HG03432 (cell line): ENCODE measurements around the gene DNER.
A peak's percentile ranks its signal among the peaks of the same experiment; 100 is the strongest.
"Not testable (repeated sequence)": the region's sequence is repeated elsewhere in the genome, so short reads cannot be mapped to it uniquely, and the experiment has no call there.

ENCODE experiments used
- ATAC-seq: cut with Tn5 transposase; IDR thresholded peaks from one replicate; pipeline ENCODE4 v1.9.1; 2021; ENCODE audit warnings: mild to moderate bottlenecking, moderate library complexity; ENCODE audit not compliant: unreplicated experiment

The DNER gene

GRCh38 chr2:229629039-229629438 lies 85.3 kb downstream of the DNER start:
- ATAC-seq = no peak

DNA sequence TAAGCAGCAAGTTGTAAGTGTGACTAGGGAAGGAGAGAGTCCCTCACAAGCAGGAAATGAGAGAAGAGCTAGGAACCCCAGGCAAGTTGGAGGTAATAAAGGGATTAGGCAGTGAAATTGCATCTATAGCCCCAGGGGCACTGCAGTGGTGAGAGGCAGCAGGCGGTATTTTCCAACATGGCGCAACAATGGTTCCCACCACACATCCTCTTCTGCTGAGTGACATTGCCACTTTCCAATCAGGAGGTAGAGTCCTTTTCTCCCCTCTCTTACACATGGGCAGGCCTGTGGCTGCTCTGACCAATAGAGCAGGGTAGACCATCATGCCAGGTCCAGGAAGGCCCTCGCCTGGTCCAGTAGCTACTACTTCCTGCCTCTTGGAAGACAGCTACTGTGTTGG lies 86.6 kb downstream of the DNER start:
- no peak for ATAC-seq

GRCh38 chr2:229622495-229623355 lies 91.6 kb downstream of the DNER start:
- ATAC-seq = no peak

DNA sequence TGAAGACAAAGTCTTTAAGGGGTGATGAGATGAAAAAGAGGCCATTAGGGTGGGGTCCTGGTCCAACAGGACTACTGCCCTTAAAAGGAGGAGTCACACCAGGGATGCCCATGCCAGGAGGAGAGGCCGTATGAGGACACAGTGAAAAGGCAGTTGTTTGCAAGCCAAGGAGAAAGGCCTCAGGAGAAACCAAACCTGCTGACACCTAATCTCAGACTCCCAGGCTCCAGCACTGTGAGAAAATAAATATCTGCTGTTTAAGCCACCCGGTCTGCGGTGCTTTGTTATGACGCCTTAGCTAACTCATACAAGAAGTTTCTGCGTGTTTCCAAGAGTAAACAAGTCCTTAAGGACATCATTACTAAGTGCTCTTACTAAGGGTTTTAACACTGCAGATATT lies 93.6 kb downstream of the DNER start:
- no peak for ATAC-seq

DNA sequence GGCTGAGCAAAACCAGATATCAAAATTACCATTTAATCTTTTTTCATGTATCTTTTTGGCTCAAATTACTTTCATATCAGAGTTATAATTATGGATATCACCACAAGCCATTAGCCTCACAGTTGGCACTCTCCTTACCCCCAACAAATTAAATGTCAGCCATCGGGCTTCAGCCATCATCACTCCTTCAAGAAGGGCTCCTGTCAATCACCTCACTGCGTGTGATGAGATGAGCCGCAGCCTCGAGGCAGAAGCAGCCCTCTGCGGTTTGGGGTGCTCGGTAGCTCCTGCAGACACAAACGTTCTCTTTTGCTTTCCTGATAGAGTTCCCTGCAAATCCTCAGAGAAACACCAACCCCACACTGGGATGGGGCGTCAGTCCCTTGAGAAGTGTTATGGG lies 94.1 kb downstream of the DNER start:
- no peak for ATAC-seq

DNA sequence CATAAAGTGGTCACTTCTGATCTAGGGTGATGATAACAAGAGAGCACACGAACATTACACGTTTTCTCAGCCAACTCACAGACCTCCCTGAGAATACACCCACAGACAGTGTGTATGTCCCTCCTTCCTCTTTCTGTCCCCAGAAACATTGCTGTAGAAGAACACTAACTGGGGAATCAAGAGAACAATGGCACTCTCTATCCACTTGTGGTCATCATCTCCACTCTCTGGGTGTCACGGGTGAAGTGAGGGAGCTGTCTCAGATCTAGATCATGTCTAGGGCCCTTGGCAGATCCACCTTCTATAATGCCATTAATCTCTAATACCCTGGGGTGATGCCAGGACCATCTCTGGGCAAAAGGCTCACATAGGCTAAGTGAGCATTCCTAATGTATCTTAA lies 97.9 kb downstream of the DNER start:
- ATAC-seq = no peak

DNA sequence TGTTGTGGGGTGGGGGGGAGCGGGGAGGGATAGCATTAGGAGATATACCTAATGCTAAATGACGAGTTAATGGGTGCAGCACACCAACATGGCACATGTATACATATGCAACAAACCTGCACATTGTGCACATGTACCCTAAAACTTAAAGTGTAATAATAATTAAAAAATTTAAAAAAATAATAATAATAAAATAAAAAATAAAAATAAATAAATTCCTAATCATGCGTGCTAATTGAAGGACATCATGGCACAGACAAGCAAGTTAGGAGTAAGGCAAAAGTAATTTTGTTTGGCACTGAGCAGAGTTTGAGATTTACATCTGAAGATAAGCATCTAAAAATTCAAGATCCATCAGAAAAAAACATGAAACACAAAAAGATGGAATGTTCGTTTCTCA lies 100.3 kb downstream of the DNER start:
- not testable (repeated sequence) for ATAC-seq

DNA sequence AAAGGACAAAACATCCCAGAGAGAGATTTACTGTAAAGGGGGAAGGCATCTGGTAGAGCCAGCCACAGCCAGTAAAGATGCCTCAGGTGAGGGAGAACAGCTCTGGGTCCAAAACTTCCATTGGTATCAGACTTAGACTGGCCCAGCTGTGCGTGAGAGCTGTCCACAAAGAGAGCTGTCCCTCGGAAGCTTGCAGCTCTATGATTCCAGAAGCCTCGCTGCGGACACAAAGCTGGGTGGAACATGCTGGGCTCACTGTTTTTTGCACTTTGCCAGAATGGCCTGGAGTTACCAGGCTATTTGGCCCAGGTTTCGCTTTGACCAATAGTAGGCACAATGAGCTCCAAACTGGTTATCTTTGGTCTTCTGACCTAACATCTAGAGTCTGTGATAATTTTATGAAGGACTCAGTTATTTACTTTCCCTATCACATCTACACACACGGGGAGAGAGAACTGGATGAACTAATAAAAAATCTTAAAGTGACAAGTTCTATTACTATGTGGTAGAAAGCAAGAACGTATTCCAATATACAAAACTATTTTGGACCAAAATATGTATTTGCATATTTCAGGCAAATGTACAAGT lies 101.9 kb downstream of the DNER start:
- no peak for ATAC-seq

DNA sequence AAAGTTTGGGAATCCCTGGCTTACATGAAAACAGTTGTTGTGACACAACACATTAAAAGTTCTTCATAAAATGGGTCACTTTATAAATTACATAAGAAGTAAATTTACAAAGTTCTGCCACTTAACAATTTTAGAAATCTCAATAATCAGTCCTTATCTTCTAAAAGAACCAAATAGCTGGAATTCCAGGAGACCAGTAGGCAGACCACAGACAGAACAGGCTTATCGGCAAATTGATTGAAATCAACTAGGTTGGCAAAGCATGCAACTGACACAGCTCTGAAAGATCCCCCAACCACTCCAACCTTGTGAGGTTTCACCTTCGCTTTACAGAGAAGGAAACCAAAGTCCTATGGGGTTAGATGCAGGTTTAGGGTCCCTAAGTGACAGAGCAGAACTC lies 103.0 kb downstream of the DNER start:
- ATAC-seq = no peak

DNA sequence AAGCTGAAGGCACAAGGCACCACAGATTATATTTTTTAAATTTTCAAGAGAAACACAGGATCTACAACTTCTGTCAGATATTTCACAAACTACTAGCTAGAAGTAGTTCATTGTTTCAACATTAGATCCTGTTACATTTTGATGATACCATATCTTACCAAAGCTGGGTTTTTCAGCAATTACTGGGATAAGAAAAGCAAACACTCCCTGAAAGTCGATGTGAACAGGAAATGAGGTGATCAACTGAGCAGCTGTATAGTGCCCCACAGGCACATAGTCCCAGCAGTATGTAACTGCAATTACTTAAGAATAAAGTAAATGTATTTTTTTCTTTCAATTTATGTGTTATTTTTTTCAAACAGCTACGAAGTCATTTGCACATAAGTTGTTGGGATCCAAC lies 103.5 kb downstream of the DNER start:
- no peak for ATAC-seq

GRCh38 chr2:229610333-229610732 lies 104.0 kb downstream of the DNER start:
- no peak for ATAC-seq

DNA sequence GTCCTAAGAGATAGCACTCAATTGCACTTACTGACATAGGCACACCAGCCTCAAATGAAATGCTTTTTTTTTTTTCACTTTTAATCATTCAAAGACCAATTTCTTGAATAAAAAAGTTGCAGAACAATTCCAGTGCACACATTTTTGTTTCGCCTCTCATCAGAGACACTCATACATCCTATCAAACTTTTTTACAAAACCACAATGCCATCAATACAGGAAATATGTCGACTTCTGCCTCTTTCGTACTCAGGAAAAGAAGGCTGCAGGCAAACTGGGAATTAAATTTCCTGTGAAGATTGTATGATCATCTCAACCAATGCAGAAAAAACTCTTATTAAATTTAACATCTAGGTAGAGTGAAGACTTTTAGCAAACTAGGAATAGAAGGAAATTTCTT lies 112.4 kb downstream of the DNER start:
- no peak for ATAC-seq

GRCh38 chr2:229601396-229601795 lies 113.0 kb downstream of the DNER start:
- no peak for ATAC-seq

DNA sequence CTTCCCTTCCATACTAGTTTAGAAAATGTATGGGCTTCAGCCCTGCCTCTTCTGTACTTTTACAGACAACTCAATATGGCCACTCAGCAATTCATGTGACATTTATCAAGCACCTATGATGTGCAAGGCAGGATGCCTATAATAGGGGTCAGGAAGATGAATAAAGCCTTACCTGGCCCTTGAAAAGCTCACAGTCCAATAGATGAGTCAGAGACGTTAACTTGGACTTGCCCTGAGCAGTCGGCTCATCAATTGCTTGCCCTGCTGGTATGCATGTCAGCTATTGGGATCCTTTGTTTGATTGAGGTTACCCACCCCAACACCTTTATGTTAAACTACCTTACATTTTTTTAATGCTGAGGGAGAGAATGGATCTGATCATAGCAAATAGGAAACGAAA lies 116.1 kb downstream of the DNER start:
- no peak for ATAC-seq

DNA sequence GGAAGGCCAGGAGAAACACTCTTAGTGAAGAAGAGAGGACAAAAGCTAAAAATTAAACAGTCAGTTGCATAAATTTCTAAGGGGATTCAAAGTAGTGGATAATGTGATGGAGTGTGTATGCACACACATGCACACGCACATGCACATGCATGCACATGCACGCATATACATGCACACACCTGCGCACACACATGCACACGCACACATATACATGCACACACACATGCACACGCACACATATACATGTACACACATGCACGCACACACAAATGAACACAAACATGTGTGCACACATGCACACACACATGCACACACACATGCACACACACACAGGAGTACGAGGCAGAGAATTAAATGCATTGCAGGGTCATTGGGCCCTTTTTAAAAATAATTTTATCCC lies 117.6 kb downstream of the DNER start:
- ATAC-seq = no peak

GRCh38 chr2:229591611-229592010 lies 122.7 kb downstream of the DNER start:
- ATAC-seq = no peak

- peak; percentile 92 for ATAC-seq
Measured at GRCh38 chr2:229586746-229587705, 127.3 kb downstream of the DNER start.

- ATAC-seq = no peak
Measured at GRCh38 chr2:229586012-229586411, 128.3 kb downstream of the DNER start.

DNA sequence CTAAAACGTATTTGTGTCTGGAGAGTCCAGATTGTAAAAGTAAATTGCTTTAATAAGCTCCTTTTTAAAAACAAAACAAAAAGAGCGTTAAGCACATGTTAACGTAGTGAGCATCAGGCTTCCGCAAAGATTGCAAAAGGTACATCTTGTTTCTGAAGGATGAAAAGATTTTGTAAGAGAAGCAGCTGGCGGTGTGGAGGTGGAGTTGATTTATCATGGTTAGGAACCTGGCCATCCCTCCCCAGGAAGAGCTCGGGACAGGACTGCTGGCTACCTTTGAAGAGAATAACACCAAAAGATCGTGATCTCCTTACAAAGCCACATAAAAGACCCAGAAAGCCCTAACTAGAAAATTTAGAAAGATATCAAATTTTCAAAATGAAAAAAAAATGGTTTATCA lies 132.2 kb downstream of the DNER start:
- no peak for ATAC-seq

DNA sequence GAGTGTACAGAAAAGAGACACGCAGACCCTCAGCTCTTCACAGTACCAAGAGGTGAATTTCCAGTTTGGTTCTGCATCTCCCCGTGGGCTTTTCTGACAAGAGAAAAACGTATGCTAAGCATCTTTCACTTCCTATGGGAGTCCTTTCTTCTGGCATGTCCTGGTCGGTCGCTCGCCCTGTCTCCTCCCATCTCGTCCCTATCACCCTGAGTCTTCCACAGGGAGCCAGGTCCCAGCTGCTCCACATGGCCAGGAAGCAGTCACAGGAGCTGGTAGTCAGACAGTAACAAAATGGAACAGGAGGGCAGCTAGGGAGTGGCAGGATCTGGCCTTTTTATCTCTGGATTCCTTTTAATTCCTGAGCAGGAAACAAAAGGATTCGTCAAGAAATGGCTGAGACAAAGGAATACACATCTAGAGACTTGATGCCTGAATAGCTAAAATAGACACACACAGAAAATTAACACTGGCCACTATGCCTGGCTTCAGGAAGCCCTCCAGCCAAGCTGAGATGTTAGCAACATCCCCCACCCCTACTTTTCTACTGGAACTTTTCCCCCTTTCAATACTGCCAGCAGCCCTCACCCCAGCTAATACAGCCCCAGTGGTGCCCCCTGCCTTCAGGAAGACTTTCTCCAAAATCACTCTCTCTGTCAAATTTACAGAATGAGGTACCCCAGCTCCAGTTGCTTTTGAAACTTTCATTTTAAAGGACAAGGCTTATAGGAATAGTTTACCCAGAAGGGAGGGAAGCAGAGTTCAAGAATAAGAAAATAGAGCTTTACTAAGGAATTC lies 136.1 kb downstream of the DNER start:
- no peak for ATAC-seq
